Cardiac fibroblast (primary cell): ENCODE data around the gene MBP.

Source experiments
- DNase-seq, 2 donors: peaks; one replicate each; pipeline versions ENCODE4 v3.0.0 to v3.0.0-alpha.2; 2010; ENCODE audit warnings: low read depth in 2 of 2
- H3K4me3 ChIP-seq, 2 donors: replicated peaks in 1 of 2; 1 replicate in 1 of 2; 2 replicates in 1 of 2; pipeline ENCODE4 v1.5.1; 2011; ENCODE audit warnings: low read depth in 2 of 2, low read length in 2 of 2, mild to moderate bottlenecking in 2 of 2, moderate library complexity in 1 of 2
- TF ChIP-seq, protein P1 (sequence below): IDR thresholded peaks from one replicate; pipeline ENCODE4 v1.5.1; 2011; ENCODE audit warnings: low read depth, mild to moderate bottlenecking, low read length, inconsistent platforms

Gene MBP

DNA sequence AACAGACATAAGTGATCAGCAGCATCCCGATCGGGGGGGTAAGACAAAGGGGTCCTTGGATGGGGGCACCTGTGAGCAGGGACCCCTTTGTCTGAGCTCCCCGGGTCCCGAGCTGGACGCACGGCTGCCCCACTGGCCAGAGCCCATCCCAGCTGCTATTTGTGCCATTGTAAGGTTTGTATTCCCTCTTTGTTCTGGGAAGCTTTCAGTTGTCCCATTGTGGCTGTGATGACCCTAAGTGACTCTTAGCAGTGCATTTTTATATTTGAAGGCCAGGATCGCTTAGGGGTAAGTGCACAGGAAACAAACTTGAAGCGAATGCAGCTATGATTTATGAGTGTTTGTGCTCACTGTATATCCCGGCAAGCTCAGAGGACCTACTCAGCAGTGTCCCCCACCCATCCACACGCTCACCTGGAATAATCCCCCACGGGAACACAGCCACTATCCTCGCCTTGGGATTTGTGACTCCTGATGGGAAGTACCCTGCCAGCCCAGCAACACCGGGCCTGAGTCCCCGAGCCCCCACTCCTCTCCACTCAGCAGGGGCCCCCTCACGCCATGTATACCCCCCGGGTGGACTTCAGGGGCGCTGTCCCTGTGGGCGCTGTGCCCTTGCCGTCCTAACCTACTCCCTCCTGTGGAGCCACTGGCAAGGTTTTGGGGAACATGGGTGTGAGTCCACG lies 80.1 kb downstream of the MBP start:
- H3K4me3 ChIP-seq, result no peak overlapping the region
- TF ChIP-seq, protein P1, sequence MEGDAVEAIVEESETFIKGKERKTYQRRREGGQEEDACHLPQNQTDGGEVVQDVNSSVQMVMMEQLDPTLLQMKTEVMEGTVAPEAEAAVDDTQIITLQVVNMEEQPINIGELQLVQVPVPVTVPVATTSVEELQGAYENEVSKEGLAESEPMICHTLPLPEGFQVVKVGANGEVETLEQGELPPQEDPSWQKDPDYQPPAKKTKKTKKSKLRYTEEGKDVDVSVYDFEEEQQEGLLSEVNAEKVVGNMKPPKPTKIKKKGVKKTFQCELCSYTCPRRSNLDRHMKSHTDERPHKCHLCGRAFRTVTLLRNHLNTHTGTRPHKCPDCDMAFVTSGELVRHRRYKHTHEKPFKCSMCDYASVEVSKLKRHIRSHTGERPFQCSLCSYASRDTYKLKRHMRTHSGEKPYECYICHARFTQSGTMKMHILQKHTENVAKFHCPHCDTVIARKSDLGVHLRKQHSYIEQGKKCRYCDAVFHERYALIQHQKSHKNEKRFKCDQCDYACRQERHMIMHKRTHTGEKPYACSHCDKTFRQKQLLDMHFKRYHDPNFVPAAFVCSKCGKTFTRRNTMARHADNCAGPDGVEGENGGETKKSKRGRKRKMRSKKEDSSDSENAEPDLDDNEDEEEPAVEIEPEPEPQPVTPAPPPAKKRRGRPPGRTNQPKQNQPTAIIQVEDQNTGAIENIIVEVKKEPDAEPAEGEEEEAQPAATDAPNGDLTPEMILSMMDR, result no peak
- DNase-seq, result no peak

DNA sequence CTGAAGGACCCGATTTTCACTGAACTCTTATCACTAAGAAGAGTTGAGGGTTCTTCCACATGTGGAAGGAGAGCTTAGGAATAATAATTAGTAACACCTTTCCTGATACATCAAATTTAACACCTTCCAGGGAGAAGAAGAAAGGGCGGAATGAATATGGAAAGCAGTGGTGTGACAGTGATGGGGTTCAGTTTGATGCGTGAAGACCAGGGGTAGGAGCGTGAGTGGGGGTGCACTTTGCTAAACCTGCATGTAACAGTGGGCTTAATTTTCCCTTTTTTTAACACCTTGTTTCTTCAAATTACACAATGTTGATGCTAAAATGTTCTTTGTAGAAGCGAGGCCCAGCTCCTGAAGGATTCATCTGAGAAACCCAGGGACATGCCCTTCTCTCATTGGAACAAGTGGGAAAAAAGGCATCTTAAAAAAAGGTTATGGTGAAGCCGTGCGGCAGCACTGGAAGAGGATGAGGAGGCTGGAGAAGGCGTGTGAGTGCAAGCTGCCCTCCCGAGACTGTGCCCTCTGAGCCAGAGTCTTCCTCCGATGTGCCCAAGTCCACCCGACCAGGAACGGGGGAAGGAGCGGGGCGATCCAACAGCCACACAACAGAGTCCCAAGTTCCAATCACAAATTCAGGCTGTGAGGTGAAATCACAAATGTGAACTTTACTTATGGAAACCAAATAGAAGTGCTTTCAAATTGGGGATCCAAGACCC lies 80.8 kb downstream of the MBP start:
- no peak overlapping the region for H3K4me3 ChIP-seq
- TF ChIP-seq, protein P1, result no peak

DNA sequence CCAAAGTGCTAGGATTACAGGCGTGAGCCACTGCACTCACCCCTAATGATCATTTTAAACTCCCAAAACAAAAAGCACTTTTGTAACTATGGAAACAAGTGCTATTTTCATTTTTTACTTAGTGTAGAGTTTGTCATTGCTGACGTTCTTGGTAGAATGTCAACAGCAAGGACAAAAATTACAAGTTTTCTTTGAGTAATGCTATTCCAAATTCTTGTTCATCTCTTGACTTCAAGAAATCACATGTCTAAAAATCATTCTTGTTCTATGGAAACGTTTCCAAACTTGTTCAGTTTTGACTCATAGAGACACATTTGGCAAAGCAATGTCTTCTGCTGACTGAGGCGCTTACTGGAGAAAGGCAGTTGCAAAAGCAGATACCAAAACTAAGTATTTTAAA lies 82.6 kb downstream of the MBP start:
- no peak overlapping the region for H3K4me3 ChIP-seq
- TF ChIP-seq, protein P1, result no peak
- peak; percentile 36 to 45 for DNase-seq

More for the DNA sequence above, 80.8 kb downstream of the MBP start:
- DNase-seq, result no peak

DNA sequence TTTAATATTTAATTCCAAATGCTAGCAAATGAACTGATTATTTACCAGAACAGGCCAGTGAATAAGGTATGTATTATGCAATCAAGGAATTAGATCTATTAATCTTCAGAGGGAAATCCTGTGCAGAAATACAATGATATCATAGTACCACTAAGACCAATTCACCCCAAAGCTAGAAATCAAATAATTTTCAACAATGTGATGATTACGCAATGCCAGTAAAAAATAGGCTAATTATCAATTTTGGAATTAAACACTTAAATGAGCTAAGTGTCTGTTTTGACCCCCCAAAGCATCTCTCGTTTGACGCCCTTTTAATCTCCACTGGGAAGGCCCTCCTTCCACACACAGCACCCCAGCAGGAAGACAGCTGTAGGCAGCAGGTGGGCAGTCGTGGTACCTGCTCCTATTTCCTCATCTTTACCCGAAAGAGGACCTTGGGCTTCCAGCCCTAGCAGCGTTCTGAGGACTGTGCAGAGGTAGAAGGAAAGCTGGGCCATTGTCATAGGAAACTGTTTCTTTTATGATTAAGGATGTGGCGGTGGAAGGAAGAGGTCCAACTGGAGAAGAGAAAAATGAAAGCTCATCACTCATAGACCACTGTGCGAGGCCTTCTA lies 84.7 kb downstream of the MBP start:
- H3K4me3 ChIP-seq, result no peak overlapping the region
- DNase-seq, result no peak
- TF ChIP-seq, protein P1, result no peak

DNA sequence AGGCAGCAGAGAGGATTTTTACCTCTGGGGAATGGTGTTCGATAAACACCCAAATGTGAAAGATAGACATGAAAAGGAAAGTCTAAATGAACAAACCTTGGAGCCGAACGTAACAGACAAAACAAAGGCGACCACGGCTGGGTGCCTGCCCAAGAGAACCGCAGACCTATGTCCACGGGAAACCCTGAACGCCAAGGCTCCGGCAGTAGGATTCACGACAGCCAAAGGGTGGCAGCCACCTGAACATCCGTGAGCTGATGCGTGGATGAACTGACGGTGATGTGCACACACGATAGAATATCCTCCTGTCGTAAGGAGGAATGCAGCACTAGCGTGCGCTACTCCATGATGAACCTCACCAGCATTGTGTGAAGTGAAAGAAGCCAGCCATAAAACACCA lies 85.6 kb downstream of the MBP start:
- TF ChIP-seq, protein P1, result no peak
- no peak overlapping the region for H3K4me3 ChIP-seq
- DNase-seq, result no peak

DNA sequence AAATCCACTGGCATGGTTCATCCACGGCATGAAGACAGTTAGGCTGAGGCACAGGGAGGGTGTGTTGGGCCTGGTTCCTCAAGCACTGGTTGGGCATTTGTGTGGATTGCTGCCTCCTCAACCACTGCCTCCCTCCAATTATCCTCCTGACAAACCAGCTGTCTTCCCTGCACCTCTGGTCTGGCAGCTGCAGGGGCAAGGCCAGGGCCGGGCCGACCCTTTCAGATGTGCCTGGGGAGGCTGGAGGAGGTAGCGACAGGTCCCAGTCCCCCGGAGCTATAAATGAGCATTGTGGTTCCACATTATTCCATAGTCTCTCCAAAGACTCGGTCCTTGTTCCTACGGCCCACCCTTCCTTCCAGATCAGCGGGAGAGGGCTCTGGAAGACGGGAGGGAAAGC lies 86.2 kb downstream of the MBP start:
- TF ChIP-seq, protein P1, result no peak
- H3K4me3 ChIP-seq, result no peak overlapping the region

More for the DNA sequence above, 86.2 kb downstream of the MBP start:
- no peak for DNase-seq
